HEK293T (cell line): ENCODE results near the gene CDH24.

Source experiments
- CTCF ChIA-PET: fragments of 350-600 bp; formaldehyde crosslinking; extraction: SDS; loops from one replicate; lab custom pipeline; 2021; ENCODE audit warnings: antibody characterized with exemption, inconsistent platforms; lab: Yijun Ruan, JAX
- POLR2A ChIA-PET: fragments of 350-600 bp; formaldehyde crosslinking; extraction: SDS; loops from one replicate; lab custom pipeline; 2020; ENCODE audit warnings: antibody characterized with exemption, inconsistent platforms; lab: Yijun Ruan, JAX
- DNase-seq: peaks from one replicate; pipeline ENCODE4 v3.0.0; 2012; ENCODE audit warnings: mixed read lengths; ENCODE audit errors: extremely low spot score
- ARNT ChIP-seq: fragments of 450-650 bp; IDR thresholded peaks from 2 replicates; pipeline ENCODE4 v1.6.1; 2017; ENCODE audit warnings: mild to moderate bottlenecking
- BHLHE40 ChIP-seq: fragments of 450-650 bp; IDR thresholded peaks from 2 replicates; pipeline ENCODE4 v1.6.1; 2016; ENCODE audit warnings: mild to moderate bottlenecking, moderate library complexity, borderline replicate concordance
- CTBP1 ChIP-seq: fragments of 450-650 bp; IDR thresholded peaks from 2 replicates; pipeline ENCODE4 v1.6.1; 2016; ENCODE audit warnings: borderline replicate concordance
- ELF4 ChIP-seq: fragments of 450-650 bp; IDR thresholded peaks from 2 replicates; pipeline ENCODE4 v1.6.1; 2017; ENCODE audit warnings: antibody characterized with exemption
- FOXA1 ChIP-seq: fragments of 450-650 bp; IDR thresholded peaks from 2 replicates; pipeline ENCODE4 v1.6.1; 2016; ENCODE audit warnings: mild to moderate bottlenecking
- FOXK2 ChIP-seq: fragments of 450-650 bp; IDR thresholded peaks from 2 replicates; pipeline ENCODE4 v1.6.1; 2016; ENCODE audit warnings: mild to moderate bottlenecking
- FOXM1 ChIP-seq: fragments of 450-650 bp; IDR thresholded peaks from 2 replicates; pipeline ENCODE4 v1.6.1; 2017; ENCODE audit warnings: mild to moderate bottlenecking, borderline replicate concordance
- HDGF ChIP-seq: fragments of 450-650 bp; IDR thresholded peaks from 2 replicates; pipeline ENCODE4 v1.6.1; 2017; ENCODE audit warnings: antibody characterized with exemption, borderline replicate concordance
- L3MBTL2 ChIP-seq: fragments of 450-650 bp; conservative IDR thresholded peaks from 2 replicates; pipeline ENCODE4 v1.6.1; 2016; ENCODE audit warnings: mild to moderate bottlenecking
- LEF1 ChIP-seq: fragments of 450-650 bp; IDR thresholded peaks from 2 replicates; pipeline ENCODE4 v1.6.1; 2017; ENCODE audit warnings: mild to moderate bottlenecking, borderline replicate concordance
- NFRKB ChIP-seq: fragments of 450-650 bp; IDR thresholded peaks from 2 replicates; pipeline ENCODE4 v1.6.1; 2016; ENCODE audit warnings: mild to moderate bottlenecking, moderate library complexity
- SP1 ChIP-seq: fragments of 450-650 bp; IDR thresholded peaks from 2 replicates; pipeline ENCODE4 v1.6.1; 2017
- SUZ12 ChIP-seq: fragments of 450-650 bp; IDR thresholded peaks from 2 replicates; pipeline ENCODE4 v1.6.1; 2016; ENCODE audit warnings: mild to moderate bottlenecking
- TARDBP ChIP-seq: fragments of 450-650 bp; IDR thresholded peaks from 2 replicates; pipeline ENCODE4 v1.6.1; 2016
- ZNF384 ChIP-seq: fragments of 450-650 bp; IDR thresholded peaks from 2 replicates; pipeline ENCODE4 v1.6.1; 2016
- TF ChIP-seq, protein P1 (sequence below): fragments of 450-650 bp; IDR thresholded peaks from 2 replicates; pipeline ENCODE4 v1.6.1; 2016

Gene CDH24

DNA sequence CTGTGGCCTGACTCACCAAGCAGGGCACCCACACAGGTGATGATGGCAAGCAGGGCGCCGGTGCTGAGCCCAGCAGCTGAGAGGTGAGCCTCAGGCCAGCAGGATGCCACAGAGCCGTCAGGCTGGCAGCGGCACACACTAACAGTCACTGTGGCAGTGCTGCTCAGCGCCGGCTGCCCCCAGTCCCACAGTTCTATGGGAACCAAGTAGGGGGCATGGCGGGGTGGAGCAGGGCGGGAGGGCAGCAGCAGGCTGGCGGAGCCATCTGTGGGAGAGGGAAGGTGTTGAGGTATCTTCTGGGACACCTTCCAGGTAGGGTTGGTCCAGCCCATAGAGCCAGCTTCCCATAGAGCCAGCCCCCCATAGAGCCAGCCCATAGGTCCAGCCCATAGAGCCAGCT lies 8.3 kb downstream of the CDH24 start:
- POLR2A ChIA-PET, result interaction anchor here (1.0 kb wide), 1 partner anchor 9 kb away, joined by 4 read pairs; the partner anchor contains the start of gene CDH24
- no peak for TF ChIP-seq HDGF
- TF ChIP-seq CTBP1, result no peak
- TF ChIP-seq FOXK2, result no peak
- no peak for DNase-seq
- CTCF ChIA-PET, result interaction anchor here (0.6 to 1.3 kb wide), 3 partner anchors 25 to 62 kb away, joined by 3 to 6 read pairs (median 3); no protein-coding TSS in a partner anchor

- no peak for DNase-seq
- TF ChIP-seq FOXM1, result no peak
- ChIA-PET CTCF (interaction anchor here (0.7 to 1.6 kb wide), 3 partner anchors 10 to 61 kb away, joined by 3 to 6 read pairs (median 6); no protein-coding TSS in a partner anchor), POLR2A (interaction anchor here (1.0 kb wide), 1 partner anchor 10 kb away, joined by 4 read pairs; the partner anchor contains the start of gene CDH24)
Measured at GRCh38 chr14:23047751-23048693, 9.3 kb downstream of the CDH24 start.

DNA sequence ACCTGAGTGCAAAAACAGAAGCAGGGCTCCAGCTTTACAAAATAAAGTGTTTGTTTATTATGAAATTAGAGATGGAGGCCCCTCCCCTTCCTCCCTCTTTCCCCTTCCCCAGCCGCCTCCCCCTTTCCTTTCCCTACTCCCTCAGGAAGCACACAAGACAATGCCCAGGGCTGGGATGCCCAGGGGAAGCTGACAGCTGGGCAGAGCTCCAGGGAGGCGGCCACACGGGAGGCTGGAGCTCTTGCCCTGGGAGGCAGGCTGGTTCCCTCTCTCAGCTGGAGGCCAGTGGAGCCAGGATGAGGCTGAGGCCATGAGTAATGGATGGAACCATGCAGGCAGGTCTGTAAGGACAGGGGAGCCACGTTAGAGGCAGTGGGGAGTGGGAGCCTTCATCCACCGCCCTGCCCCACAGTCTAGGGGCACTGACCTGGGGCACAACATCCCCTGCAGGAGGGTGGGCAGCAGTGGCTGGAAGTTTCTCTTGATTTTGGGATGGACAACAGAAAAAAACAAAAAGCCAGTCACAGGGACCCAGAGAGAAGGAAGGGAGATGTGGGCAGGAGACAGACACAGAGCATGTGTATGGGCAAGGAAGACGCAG lies 10.2 kb downstream of the CDH24 start:
- TF ChIP-seq FOXK2, result no peak
- no peak for TF ChIP-seq ARNT
- TF ChIP-seq, protein P1, sequence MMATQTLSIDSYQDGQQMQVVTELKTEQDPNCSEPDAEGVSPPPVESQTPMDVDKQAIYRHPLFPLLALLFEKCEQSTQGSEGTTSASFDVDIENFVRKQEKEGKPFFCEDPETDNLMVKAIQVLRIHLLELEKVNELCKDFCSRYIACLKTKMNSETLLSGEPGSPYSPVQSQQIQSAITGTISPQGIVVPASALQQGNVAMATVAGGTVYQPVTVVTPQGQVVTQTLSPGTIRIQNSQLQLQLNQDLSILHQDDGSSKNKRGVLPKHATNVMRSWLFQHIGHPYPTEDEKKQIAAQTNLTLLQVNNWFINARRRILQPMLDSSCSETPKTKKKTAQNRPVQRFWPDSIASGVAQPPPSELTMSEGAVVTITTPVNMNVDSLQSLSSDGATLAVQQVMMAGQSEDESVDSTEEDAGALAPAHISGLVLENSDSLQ, result no peak
- no peak for TF ChIP-seq FOXM1
- TF ChIP-seq ELF4, result no peak
- TF ChIP-seq NFRKB, result no peak
- no peak for TF ChIP-seq SP1
- TF ChIP-seq BHLHE40, result no peak
- TF ChIP-seq TARDBP, result no peak
- POLR2A ChIA-PET, result interaction anchor here (1.2 kb wide), 1 partner anchor 40 kb away, joined by 5 read pairs; no protein-coding TSS in a partner anchor
- CTCF ChIA-PET, result interaction anchor here (0.7 to 1.6 kb wide), 2 partner anchors 11 to 50 kb away, joined by 3 to 6 read pairs; no protein-coding TSS in a partner anchor
- no peak for DNase-seq

DNA sequence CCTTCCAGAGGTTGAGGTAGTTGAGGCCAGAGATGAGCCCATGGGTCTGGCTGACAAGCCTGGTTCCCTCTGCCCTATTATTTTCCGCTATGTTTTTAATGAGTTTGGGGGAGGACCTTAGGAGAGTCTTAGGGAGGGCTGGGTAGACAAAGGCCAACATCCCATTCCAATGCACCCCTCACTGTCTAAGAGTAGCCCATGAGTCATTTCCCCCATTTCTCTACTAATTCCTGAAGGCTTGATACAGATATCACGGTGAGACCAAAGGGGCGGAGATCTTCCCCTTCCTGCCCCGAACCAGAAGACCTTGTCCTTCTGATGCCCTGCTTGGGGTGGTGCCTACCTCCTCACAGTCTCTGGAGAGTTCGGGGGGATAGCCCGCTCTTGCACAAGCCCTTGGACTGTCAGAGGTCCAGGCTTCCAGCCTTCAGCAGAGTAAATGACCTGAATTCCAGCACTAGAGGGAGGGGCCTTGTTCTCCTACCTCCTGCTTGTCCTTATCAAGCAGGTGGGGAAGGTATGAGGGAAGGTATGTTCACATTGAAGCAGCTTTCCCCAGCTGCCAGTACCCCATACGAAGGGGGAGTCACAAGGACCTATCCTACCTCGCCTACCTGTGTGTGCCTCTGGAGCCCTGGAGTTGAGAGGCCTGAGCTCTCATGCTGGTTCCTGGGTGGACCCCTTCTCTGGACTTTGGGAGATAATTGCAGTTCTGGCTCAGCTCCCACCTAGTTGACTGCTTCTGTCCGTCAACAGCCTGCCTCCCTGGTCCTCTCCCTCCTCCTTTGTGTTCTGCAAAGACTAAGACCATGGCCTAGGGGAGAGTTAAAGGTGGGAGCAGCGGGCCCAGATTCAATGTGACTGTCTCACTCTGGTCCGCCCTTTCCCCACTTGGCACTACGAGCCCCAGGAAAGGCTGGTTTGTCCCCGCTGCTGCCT lies 11.6 kb downstream of the CDH24 start:
- ChIA-PET POLR2A (no interaction called here), CTCF (no interaction called here)
- TF ChIP-seq FOXK2 (no peak), ARNT (no peak), TARDBP (no peak), BHLHE40 (no peak), ELF4 (no peak), NFRKB (no peak), FOXM1 (no peak), HDGF (no peak), LEF1 (no peak), SUZ12 (no peak), SP1 (no peak), ZNF384 (no peak), L3MBTL2 (no peak), CTBP1 (no peak), FOXA1 (no peak)
- TF ChIP-seq, protein P1, result no peak
- no peak for DNase-seq

DNA sequence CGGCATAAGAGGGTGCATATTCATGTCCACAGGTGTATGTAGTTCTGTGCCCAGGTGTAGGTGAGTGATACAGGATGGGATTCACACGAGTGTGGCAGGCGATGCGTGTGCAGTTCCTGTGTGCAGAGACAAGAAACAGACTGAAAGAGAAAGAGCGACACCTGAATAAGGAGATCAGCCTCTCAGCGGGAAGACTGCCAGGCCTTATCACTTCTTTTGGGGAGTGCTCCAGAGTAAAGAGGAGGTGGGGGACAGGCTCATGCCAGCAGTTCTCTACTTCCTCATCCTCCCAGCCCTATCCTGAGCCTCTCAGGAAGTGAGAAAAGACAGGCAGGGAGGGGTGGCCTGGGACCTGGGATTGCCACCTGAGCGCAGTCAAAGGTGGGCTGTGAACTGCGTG lies 12.5 kb downstream of the CDH24 start:
- ChIA-PET POLR2A (interaction anchor here (1.1 kb wide), 1 partner anchor 38 kb away, joined by 4 read pairs; no protein-coding TSS in a partner anchor), CTCF (interaction anchor here (1.2 kb wide), 1 partner anchor 58 kb away, joined by 3 read pairs; no protein-coding TSS in a partner anchor)
- DNase-seq, result no peak
- TF ChIP-seq SUZ12 (no peak), LEF1 (no peak), FOXA1 (no peak), SP1 (no peak), ELF4 (no peak), BHLHE40 (no peak), HDGF (no peak)

DNA sequence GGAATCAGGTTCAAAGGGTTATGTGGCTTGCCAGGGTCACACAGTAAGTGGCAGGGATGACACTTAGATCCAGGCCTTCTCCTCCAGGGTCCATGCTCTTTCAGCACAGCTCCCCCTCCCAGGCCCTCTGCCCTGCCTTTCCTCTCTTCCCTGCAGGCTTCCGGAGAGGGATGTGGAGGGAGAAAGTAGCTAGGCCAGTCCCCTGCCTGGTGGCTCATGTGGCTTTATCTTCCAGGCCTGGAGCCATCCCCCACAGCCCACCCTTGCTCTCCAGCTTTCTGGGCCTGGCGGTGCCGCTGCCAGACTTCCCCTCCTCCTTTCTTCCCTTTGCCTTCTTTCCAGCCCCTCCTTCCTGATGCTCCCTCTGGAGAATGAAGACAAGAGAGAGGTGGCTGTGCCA lies 13.6 kb downstream of the CDH24 start:
- CTCF ChIA-PET, result interaction anchor here (1.2 kb wide), 1 partner anchor 57 kb away, joined by 3 read pairs; no protein-coding TSS in a partner anchor
- DNase-seq, result no peak
- POLR2A ChIA-PET, result interaction anchor here (1.1 kb wide), 1 partner anchor 37 kb away, joined by 4 read pairs; no protein-coding TSS in a partner anchor
- TF ChIP-seq CTBP1, result no peak
- TF ChIP-seq, protein P1, result no peak
- no peak for TF ChIP-seq HDGF
- TF ChIP-seq ZNF384, result no peak
- TF ChIP-seq FOXA1, result no peak
- TF ChIP-seq TARDBP, result no peak
- TF ChIP-seq NFRKB, result no peak
- TF ChIP-seq SP1, result no peak
- no peak for TF ChIP-seq SUZ12
- TF ChIP-seq LEF1, result no peak
- no peak for TF ChIP-seq ELF4
- no peak for TF ChIP-seq FOXM1
